Smooth muscle cell (in vitro differentiated cells): ENCODE measurements around the gene PLEKHA6. TPM values are rescaled to one million over a fixed set of nuclear protein-coding genes. Genes with fewer than 3 reads are reported as not detected.

ENCODE experiments used
- DNase-seq: peaks from one replicate; lab custom pipeline; 2025; ENCODE audit not compliant: unreplicated experiment; lab: John Stamatoyannopoulos, UW
- H2AFZ ChIP-seq: fragments of 200-600 bp; sonication (generic); 2 replicates; pipeline ENCODE4 v1.6.0; 2016; ENCODE audit warnings: antibody characterized with exemption, low read depth, mild to moderate bottlenecking
- H3F3A ChIP-seq: fragments of 200-600 bp; sonication (generic); 2 replicates; pipeline ENCODE4 v1.6.0; 2017; ENCODE audit warnings: antibody characterized with exemption, low read depth
- H3K27ac ChIP-seq: fragments of 200-600 bp; sonication (generic); 2 replicates; pipeline ENCODE4 v1.5.1; 2016; ENCODE audit warnings: low read depth, mild to moderate bottlenecking
- H3K27me3 ChIP-seq: fragments of 200-600 bp; sonication (generic); 2 replicates; pipeline ENCODE4 v1.6.1; 2016; ENCODE audit warnings: low read depth, mild to moderate bottlenecking
- H3K36me3 ChIP-seq: fragments of 200-600 bp; sonication (generic); 2 replicates; pipeline ENCODE4 v1.5.1; 2016; ENCODE audit warnings: low read depth
- H3K4me1 ChIP-seq: fragments of 200-600 bp; sonication (generic); 2 replicates; pipeline ENCODE4 v1.5.1; 2016; ENCODE audit warnings: low read depth
- H3K4me2 ChIP-seq: fragments of 200-600 bp; sonication (generic); 2 replicates; pipeline ENCODE4 v1.6.0; 2016; ENCODE audit warnings: mild to moderate bottlenecking
- H3K4me3 ChIP-seq: fragments of 200-600 bp; sonication (generic); 2 replicates; pipeline ENCODE4 v1.5.1; 2016; ENCODE audit warnings: mild to moderate bottlenecking
- H3K79me2 ChIP-seq: fragments of 200-600 bp; sonication (generic); 2 replicates; pipeline ENCODE4 v1.6.0; 2016; ENCODE audit warnings: low read depth, mild to moderate bottlenecking
- H3K9ac ChIP-seq: fragments of 200-600 bp; sonication (generic); 2 replicates; pipeline ENCODE4 v1.6.0; 2016; ENCODE audit warnings: low read depth
- H3K9me3 ChIP-seq: fragments of 200-600 bp; sonication (generic); replicated peaks from 2 replicates; pipeline ENCODE4 v1.5.1; 2016; ENCODE audit warnings: low read depth
- H4K20me1 ChIP-seq: fragments of 200-600 bp; sonication (generic); 2 replicates; pipeline ENCODE4 v1.6.0; 2016; ENCODE audit warnings: low read depth
- CTCF ChIP-seq: fragments of 200-600 bp; sonication (generic); IDR thresholded peaks from 2 replicates; pipeline ENCODE4 v1.5.1; 2017; ENCODE audit warnings: borderline replicate concordance, mild to moderate bottlenecking, antibody characterized with exemption; ENCODE audit not compliant: insufficient read depth, poor library complexity, severe bottlenecking
- WGBS: methylation state at CpG from one replicate; pipeline ENCODE4 v1.1.7; 2016; ENCODE audit warnings: low lambda C conversion rate; 5-methylcytosine and 5-hydroxymethylcytosine counted together
- polyA plus RNA-seq: library from polyadenylated mRNA; unstranded; fragments of >200 nt; fragmentation: Nextera tagmentation; extraction: Ambion mirVana; gene quantifications from 2 replicates; pipeline ENCODE4 v1.2.1, GENCODE V29; 2016
- total RNA-seq: library from RNA; depleted of rRNA; stranded (reverse); fragments of >200 nt; gene quantifications from 2 replicates; pipeline ENCODE4 v1.2.3, GENCODE V29; 2014

PLEKHA6 gene
- total and polyA plus RNA-seq, 2 experiments from 2014 or later = 0.45 to 0.85 TPM

GRCh38 chr1:204230211-204230610, 129.5 kb downstream of the PLEKHA6 start:
- H3K4me2 ChIP-seq = no peak overlapping the region
- no peaks in the 10 kb centered on the region for H3K9me3 ChIP-seq
- no peaks in the 10 kb centered on the region for H3K4me1 ChIP-seq
- no peaks in the 10 kb centered on the region for H3K27me3 ChIP-seq
- no peak for TF ChIP-seq CTCF
- no peaks in the 10 kb centered on the region for H4K20me1 ChIP-seq
- H2AFZ ChIP-seq = no peak overlapping the region
- H3K9ac ChIP-seq = no peak overlapping the region
- no peak overlapping the region for H3K27ac ChIP-seq
- no peak overlapping the region for H3K4me3 ChIP-seq
- H3F3A ChIP-seq = peaks cover 4% of the 10 kb centered on the region
- no peaks in the 10 kb centered on the region for H3K36me3 ChIP-seq
- no peak for DNase-seq
- 95% methylated on average over 14 of the region's 14 CpGs for WGBS
- H3K79me2 ChIP-seq = no peaks in the 10 kb centered on the region

- WGBS = over 99% methylated on average over 13 of the region's 13 CpGs
- H3K36me3 ChIP-seq = no peaks in the 10 kb centered on the region
- no peaks in the 10 kb centered on the region for H4K20me1 ChIP-seq
- no peak overlapping the region for H3K4me2 ChIP-seq
- DNase-seq = no peak
- no peak overlapping the region for H3K27ac ChIP-seq
- H3K4me1 ChIP-seq = no peaks in the 10 kb centered on the region
- no peak for TF ChIP-seq CTCF
- H3F3A ChIP-seq = peaks cover 8% of the 10 kb centered on the region
- H3K4me3 ChIP-seq = no peak overlapping the region
- H3K9ac ChIP-seq = no peak overlapping the region
- H2AFZ ChIP-seq = no peak overlapping the region
- no peaks in the 10 kb centered on the region for H3K27me3 ChIP-seq
- H3K79me2 ChIP-seq = no peaks in the 10 kb centered on the region
- no peaks in the 10 kb centered on the region for H3K9me3 ChIP-seq
Observed at GRCh38 chr1:204228896-204229295, 130.8 kb downstream of the PLEKHA6 start.

GRCh38 chr1:204227996-204228785, 131.5 kb downstream of the PLEKHA6 start:
- Histone ChIP-seq H3K27ac (no peak overlapping the region), H3F3A (peaks cover 8% of the 10 kb centered on the region), H4K20me1 (no peaks in the 10 kb centered on the region), H3K9ac (no peak overlapping the region), H3K79me2 (no peaks in the 10 kb centered on the region), H3K36me3 (no peaks in the 10 kb centered on the region), H3K4me1 (no peaks in the 10 kb centered on the region), H3K27me3 (no peaks in the 10 kb centered on the region), H3K4me3 (no peak overlapping the region), H3K4me2 (no peak overlapping the region), H3K9me3 (no peaks in the 10 kb centered on the region), H2AFZ (no peak overlapping the region)
- 87% methylated on average over 20 of the region's 20 CpGs for WGBS
- no peak for TF ChIP-seq CTCF
- no peak for DNase-seq

- Histone ChIP-seq H3K27ac (no peak overlapping the region), H3K4me2 (no peak overlapping the region), H3K9me3 (no peaks in the 10 kb centered on the region), H3F3A (peaks cover 8% of the 10 kb centered on the region), H3K27me3 (no peaks in the 10 kb centered on the region), H4K20me1 (no peaks in the 10 kb centered on the region), H3K79me2 (no peaks in the 10 kb centered on the region), H3K4me3 (no peak overlapping the region), H2AFZ (no peak overlapping the region), H3K36me3 (no peaks in the 10 kb centered on the region), H3K4me1 (no peaks in the 10 kb centered on the region), H3K9ac (no peak overlapping the region)
- 100% methylated on average over 2 of the region's 2 CpGs for WGBS
- TF ChIP-seq CTCF = no peak
- DNase-seq = no peak
Observed at GRCh38 chr1:204227351-204227750, 132.4 kb downstream of the PLEKHA6 start.
